Common myeloid progenitor, CD34-positive (primary cell): ENCODE results near the gene TBCEL.

Experiments
- CTCF ChIA-PET: fragments of 350-600 bp; sonication (Branson Sonifier 250); formaldehyde crosslinking; loops from one replicate; lab custom pipeline; 2021; ENCODE audit warnings: antibody characterized with exemption; lab: Charles Lee
- POLR2A ChIA-PET: fragments of 350-600 bp; sonication (Branson Sonifier 250); formaldehyde crosslinking; loops from one replicate; lab custom pipeline; 2021; ENCODE audit warnings: antibody characterized with exemption; lab: Charles Lee
- DNase-seq, 3 donors: peaks; one replicate each; pipeline versions ENCODE4 v3.0.0 to v3.0.0-alpha.2; 2013
- H3K27ac ChIP-seq, 2 experiments: 1 replicate in 1 of 2; 2 replicates in 1 of 2; pipeline ENCODE4 v1.7.0; 2013; ENCODE audit warnings: inconsistent platforms in 2 of 2, low read length in 2 of 2, mild to moderate bottlenecking in 2 of 2, low read depth in 1 of 2, moderate library complexity in 1 of 2; ENCODE audit not compliant: severe bottlenecking in 2 of 2, insufficient read depth in 1 of 2, poor library complexity in 1 of 2
- H3K27me3 ChIP-seq, 5 experiments: replicated peaks in 2 of 5; 1 replicate in 3 of 5; 2 replicates in 2 of 5; pipeline versions ENCODE4 v1.6.1 to v1.7.0; 2013; ENCODE audit warnings: low read length in 4 of 5, mild to moderate bottlenecking in 2 of 5, moderate library complexity in 2 of 5, inconsistent platforms in 1 of 5; ENCODE audit not compliant: insufficient read depth in 5 of 5, control insufficient read depth in 4 of 5
- H3K36me3 ChIP-seq, 4 experiments: 1 replicate in 2 of 4; 2 replicates in 2 of 4; pipeline versions ENCODE4 v1.6.1 to v1.7.0; 2013; ENCODE audit warnings: low read length in 3 of 4, control low read depth in 1 of 4, mild to moderate bottlenecking in 1 of 4; ENCODE audit not compliant: control insufficient read depth in 4 of 4, insufficient read depth in 4 of 4
- H3K4me1 ChIP-seq, 4 experiments: 1 replicate in 3 of 4; 2 replicates in 1 of 4; pipeline versions ENCODE4 v1.6.1 to v1.7.1; 2013; ENCODE audit warnings: low read length in 3 of 4, mild to moderate bottlenecking in 3 of 4, control low read depth in 1 of 4, inconsistent platforms in 1 of 4, moderate library complexity in 1 of 4; ENCODE audit not compliant: control insufficient read depth in 4 of 4, insufficient read depth in 4 of 4; ENCODE audit errors: control extremely low read depth in 1 of 4
- H3K4me3 ChIP-seq, 7 experiments: 1 replicate in 4 of 7; 2 replicates in 3 of 7; pipeline versions ENCODE4 v1.5.1 to v1.7.0; 2013; ENCODE audit warnings: mild to moderate bottlenecking in 7 of 7, low read length in 6 of 7, moderate library complexity in 6 of 7, inconsistent platforms in 2 of 7, low read depth in 2 of 7, control low read depth in 1 of 7; ENCODE audit not compliant: insufficient read depth in 4 of 7, control insufficient read depth in 1 of 7; ENCODE audit errors: extremely low read depth in 1 of 7
- H3K9me3 ChIP-seq, 5 experiments: 1 replicate in 4 of 5; 2 replicates in 1 of 5; pipeline versions ENCODE4 v1.6.1 to v1.7.1; 2013; ENCODE audit warnings: low read length in 4 of 5, mild to moderate bottlenecking in 2 of 5, inconsistent platforms in 1 of 5, low read depth in 1 of 5, moderate library complexity in 1 of 5; ENCODE audit not compliant: control insufficient read depth in 4 of 5, insufficient read depth in 2 of 5; ENCODE audit errors: control extremely low read depth in 1 of 5
- WGBS: methylation state at CpG from one replicate; pipeline ENCODE4 v1.1.5; 2013; ENCODE audit not compliant: insufficient coverage; 5-methylcytosine and 5-hydroxymethylcytosine counted together

The TBCEL gene

DNA sequence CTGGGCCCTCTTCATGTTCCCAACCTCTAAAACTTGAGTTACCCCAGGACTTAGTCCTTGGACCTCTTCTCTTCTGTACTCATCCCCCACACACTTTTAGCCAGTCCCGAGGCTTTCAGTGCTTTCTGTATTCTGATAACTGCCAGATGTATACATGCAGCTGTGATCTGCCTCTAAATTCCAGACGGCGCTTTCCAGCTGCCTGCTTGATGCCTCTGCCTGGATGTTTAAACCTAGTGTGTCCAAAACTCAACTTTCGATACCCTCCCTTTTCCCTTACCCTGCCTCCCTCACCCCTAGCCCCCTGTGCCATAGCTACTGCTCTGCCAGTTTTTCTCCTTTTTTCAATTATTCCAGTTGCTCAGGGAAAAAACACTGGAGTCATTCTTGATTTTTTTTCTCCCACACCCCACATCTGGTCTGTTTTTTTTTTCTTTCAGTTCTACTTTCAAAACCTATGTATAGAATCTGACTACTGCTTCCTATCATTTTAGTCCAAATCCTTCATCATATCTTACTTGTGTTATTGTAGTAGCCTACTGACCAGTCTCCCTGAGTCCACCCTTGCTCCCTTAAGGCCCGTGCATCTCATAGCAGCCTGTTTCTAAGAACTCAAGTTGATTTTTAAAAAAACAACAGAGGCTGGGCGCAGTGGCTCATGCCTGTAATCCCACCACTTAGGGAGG, 44.2 kb downstream of the TBCEL start:
- H3K9me3 ChIP-seq, result peaks cover 0 to 10% (median 0%) of the 10 kb centered on the region in 5 experiments
- POLR2A ChIA-PET, result no interaction called here
- peaks cover 8 to 51% (median 15%) of the 10 kb centered on the region in 4 experiments for H3K36me3 ChIP-seq
- H3K27me3 ChIP-seq, result no peaks in the 10 kb centered on the region
- peaks cover 0 to 6% (median 2%) of the 10 kb centered on the region in 4 experiments for H3K4me1 ChIP-seq
- CTCF ChIA-PET, result no interaction called here
- no peak overlapping the region for H3K27ac ChIP-seq
- no peak overlapping the region for H3K4me3 ChIP-seq
- no peak for DNase-seq
- 95% methylated on average over 5 of the region's 6 CpGs for WGBS

DNA sequence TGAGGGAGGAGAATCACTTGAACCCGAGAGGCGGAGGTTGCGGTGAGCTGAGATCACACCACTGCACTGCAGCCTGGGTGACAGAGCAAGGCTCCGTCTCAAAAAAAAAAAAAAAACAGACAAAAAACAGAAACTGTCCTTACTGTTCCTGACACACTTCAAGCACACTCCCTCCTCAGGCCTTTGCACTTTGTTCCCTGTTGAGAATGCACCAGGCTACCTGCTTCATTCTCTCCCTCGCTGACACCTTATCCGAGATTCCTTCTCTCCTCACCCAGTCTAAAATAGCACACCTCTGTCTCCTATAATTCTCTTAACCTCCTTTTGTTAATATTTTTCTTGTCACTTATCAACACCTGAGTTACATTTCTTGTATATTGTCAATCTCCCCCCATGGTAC, 44.9 kb downstream of the TBCEL start:
- peaks cover 8 to 44% (median 13%) of the 10 kb centered on the region in 4 experiments for H3K36me3 ChIP-seq
- peaks cover 0 to 10% (median 0%) of the 10 kb centered on the region in 5 experiments for H3K9me3 ChIP-seq
- H3K4me1 ChIP-seq, result peaks cover 0 to 6% (median 2%) of the 10 kb centered on the region in 4 experiments
- ChIA-PET CTCF (no interaction called here), POLR2A (no interaction called here)
- 96% methylated on average over 5 of the region's 6 CpGs for WGBS
- DNase-seq, result no peak
- H3K27me3 ChIP-seq, result no peaks in the 10 kb centered on the region
- no peak overlapping the region for H3K4me3 ChIP-seq
- no peak overlapping the region for H3K27ac ChIP-seq

DNA sequence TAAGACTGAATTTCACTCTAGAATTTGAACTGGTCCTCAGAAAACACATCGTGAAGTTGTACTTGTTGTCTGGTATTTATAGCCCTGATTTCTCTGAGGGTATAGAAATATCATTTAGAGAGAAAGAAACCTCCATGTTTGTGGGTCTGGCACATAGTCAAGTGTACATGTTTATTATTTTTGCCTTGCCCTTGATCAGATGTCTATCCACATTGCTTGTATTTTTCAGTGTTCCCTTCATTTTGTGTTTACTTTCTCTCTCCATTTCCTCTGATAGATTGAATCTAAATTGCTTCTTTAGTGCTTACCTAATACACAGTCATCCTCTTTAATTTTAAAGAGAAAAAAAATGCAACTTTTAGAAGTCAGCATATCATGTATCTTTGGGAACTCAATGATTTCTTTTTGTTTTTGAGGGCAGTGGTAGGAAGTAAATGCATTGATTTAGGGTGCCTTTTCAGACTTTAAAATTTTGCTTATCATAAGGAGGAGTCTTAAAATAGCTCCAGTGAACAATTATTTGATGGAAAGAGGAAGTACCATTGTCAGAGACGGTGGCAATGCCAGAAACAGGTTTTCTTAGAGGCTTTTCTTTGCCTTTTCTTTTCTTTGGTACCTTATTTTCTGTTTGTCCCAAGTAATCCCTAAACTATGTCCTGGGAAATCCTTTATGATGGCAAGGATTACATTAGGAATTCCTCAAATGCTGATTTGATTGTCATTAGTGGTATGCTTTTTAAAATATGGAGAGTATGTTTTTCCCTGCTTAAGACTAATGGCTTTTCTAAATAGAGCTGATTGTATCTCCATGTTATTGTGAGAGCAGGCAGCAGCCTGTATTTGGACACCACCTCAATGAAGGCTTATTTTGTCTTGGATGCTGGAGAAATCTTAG, 47.3 kb downstream of the TBCEL start:
- no CpG with 5 or more reads among the region's 2 CpGs for WGBS
- Histone ChIP-seq H3K9me3 (peaks cover 0 to 2% (median 0%) of the 10 kb centered on the region in 5 experiments), H3K4me1 (peaks cover 0 to 6% (median 2%) of the 10 kb centered on the region in 4 experiments), H3K36me3 (peaks cover 3 to 26% (median 8%) of the 10 kb centered on the region in 4 experiments), H3K27me3 (no peaks in the 10 kb centered on the region), H3K4me3 (no peak overlapping the region), H3K27ac (no peak overlapping the region)
- POLR2A ChIA-PET, result no interaction called here
- peak in 2 of 3 donors; percentile 39 to 55 for DNase-seq
- CTCF ChIA-PET, result interaction anchor here (0.9 kb wide), 1 partner anchor 41 kb away, joined by 3 read pairs; no protein-coding TSS in a partner anchor

DNA sequence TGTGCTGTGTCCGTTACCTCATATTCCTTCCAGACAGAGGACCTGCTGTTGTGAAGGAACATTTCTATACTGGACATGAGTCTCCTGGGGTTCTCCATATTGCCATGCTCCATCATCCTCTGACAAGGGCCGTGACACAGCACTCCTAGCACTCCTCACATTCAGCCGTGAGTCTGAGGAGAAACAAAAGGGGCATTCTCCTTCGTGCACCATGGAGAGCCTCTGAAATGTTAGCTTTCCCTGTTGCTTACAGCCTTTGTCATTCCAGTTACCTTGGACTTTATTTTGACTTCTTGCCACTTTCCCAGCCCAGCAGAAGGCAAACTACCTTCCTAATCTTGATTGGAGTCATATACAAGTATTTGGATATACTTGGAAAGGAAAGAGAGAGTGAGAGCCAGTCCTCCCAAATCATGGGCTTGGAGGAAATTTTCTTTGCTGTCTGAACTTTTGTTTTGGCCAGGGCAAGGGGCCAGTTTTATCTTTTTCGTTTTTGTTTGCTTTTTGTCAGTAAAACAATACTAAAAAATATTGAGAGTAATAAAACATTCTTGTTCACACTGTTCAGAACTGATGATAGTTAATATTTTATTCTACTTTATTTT, 48.0 kb downstream of the TBCEL start:
- DNase-seq, result no peak
- 86% methylated on average over 4 of the region's 5 CpGs for WGBS
- Histone ChIP-seq H3K36me3 (peaks cover 3 to 25% (median 8%) of the 10 kb centered on the region in 4 experiments), H3K27ac (no peak overlapping the region), H3K4me1 (peaks cover 0 to 6% (median 2%) of the 10 kb centered on the region in 4 experiments), H3K9me3 (peaks cover 0 to 2% (median 0%) of the 10 kb centered on the region in 5 experiments), H3K4me3 (no peak overlapping the region), H3K27me3 (no peaks in the 10 kb centered on the region)
- CTCF ChIA-PET, result interaction anchor here (0.9 kb wide), 1 partner anchor 40 kb away, joined by 3 read pairs; no protein-coding TSS in a partner anchor
- POLR2A ChIA-PET, result interaction anchor here (0.6 kb wide), 1 partner anchor 109 kb away, joined by 3 read pairs; no protein-coding TSS in a partner anchor

DNA sequence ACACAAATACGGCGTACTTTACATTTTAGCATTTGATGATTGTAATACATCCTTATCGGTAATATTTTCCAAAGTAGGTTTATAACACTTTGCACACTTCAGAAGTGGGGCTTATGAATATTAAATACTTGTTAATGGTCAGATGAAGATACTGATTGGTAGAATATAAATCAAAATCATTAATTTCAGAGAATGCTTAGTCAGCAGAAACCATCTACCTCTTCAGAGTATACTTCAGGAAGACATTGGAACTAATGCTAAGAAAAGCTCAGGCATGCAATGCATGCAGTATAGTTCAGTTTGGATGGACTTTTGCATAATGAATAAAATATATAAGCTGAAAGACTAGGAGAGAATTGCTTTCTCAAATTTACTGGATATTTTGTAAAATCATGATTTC, 57.4 kb downstream of the TBCEL start:
- Histone ChIP-seq H3K27ac (no peak overlapping the region), H3K36me3 (peaks cover 0 to 7% (median 3%) of the 10 kb centered on the region in 4 experiments), H3K4me1 (no peaks in the 10 kb centered on the region), H3K4me3 (no peak overlapping the region), H3K9me3 (no peaks in the 10 kb centered on the region), H3K27me3 (no peaks in the 10 kb centered on the region)
- no peak for DNase-seq
- ChIA-PET POLR2A (interaction anchor here (0.6 kb wide), 1 partner anchor 14 kb away, joined by 3 read pairs; no protein-coding TSS in a partner anchor), CTCF (no interaction called here)
- WGBS, result no CpG with 5 or more reads among the region's 3 CpGs

DNA sequence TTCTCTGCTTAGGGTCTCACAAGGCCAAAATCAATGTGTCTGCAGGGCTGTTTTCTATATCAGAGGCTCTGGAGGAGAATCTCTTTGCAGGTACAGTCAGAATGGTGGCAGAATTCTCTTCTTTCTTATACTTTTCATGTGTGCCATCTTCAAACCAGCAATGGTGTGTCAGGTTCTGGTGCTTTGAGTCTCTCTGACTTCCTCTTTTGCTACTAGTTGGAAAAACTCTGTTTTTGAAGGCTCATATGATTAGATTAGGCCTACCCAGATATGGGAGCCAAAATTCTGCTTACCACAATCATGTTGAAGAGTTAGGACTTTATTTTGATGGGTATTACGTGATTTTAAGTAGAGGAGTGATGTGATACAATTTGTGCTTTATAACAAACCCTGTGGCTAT, 58.3 kb downstream of the TBCEL start:
- CTCF ChIA-PET, result no interaction called here
- POLR2A ChIA-PET, result no interaction called here
- peak in 1 of 3 donors; percentile 8 for DNase-seq
- no peaks in the 10 kb centered on the region for H3K4me1 ChIP-seq
- no peak overlapping the region for H3K27ac ChIP-seq
- no peaks in the 10 kb centered on the region for H3K9me3 ChIP-seq
- no peak overlapping the region for H3K4me3 ChIP-seq
- H3K27me3 ChIP-seq, result no peaks in the 10 kb centered on the region
- H3K36me3 ChIP-seq, result peaks cover 3 to 12% (median 7%) of the 10 kb centered on the region in 4 experiments
- WGBS, result 100% methylated on average over 1 of the region's 1 CpG
